ENCODE results near the gene TEX264.

TEX264 gene

DNA sequence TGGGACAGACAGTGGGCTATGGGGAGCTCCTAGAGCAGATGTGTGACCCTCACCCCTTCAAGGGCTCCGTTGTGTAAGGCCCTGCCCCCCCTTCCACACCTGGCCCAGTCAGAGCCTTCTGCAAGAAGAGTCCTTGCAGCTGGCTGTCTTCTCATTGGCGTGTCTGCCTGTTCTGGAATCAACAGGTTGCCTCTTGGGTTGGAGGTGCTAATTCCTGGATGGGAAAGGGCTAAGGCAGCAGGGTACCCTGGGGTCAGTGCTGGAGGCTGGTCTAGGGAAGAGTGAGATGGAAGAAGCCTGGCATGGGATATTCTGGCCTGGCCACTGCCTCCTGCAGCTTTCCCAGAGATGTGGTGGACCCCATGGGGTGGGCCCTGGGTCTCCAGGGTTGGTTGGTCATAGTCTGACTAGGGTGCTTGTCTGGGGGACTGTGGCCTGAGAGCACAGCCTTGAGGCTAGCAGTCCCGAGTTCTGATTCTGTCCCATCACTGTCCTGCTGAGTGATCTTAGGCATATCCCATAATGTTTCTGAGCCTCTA is 5.1 kb downstream of the TEX264 start:
- DNase-seq, result no peak

DNA sequence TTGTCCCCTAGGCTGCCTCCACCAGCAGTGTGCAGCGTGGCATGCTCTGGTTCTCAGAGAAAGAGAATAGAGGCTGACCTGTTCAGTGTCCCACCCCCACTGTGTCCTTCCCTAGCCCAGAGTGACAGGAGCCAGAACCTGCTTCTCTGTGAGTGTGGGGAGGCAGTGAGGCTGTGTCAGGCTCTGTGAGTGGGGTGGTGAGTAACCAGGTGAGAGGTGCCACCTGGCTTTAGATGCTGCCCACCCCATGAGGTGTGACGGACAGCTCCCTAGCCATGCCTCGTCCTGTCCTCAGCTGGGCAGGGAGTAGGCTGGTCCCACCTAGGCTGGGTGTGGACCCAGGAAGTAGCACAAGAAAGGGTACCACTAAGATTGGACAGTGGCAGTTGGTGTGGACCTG is 6.3 kb downstream of the TEX264 start:
- no peak for DNase-seq

DNA sequence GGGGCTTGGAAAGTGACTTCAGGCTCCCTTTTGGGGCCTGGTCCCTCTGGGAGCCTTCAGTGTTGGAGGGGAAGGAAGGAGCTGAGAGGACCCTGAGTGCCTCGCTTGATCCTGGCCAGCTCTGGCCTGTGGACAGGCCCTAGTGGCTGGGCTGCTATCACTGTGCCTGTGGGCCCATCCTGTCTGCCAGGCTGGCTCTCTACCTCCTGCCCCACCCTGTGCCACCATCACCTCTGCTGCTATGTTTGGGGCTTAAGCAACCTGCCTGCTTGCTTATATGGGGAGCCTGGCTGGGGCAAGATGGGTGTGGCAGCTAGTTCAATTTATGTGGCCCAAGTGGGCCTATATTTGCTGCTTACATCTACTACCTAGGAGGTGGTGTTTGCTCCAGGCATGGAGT is 7.1 kb downstream of the TEX264 start:
- no peak for DNase-seq

DNA sequence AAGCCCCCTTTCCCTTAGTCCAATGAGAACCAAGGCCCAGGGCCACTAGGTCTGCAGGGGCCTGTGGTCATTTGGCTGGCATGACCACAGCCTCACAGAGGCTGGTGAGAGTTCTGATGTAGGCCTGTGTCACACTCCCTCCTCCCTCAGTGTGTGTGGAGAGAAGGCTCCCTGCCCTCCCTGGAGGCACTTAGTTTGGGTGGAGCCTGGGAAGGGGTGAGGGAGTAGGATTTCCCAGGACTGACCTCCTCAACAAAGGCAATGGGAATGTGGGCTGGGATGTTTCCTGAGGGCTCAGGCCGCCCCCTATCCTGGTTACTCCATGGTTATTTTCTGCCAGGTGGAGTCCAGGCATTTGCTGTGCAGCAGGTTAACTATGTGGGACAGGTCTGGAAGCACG is 7.6 kb downstream of the TEX264 start:
- DNase-seq, result no peak

DNA sequence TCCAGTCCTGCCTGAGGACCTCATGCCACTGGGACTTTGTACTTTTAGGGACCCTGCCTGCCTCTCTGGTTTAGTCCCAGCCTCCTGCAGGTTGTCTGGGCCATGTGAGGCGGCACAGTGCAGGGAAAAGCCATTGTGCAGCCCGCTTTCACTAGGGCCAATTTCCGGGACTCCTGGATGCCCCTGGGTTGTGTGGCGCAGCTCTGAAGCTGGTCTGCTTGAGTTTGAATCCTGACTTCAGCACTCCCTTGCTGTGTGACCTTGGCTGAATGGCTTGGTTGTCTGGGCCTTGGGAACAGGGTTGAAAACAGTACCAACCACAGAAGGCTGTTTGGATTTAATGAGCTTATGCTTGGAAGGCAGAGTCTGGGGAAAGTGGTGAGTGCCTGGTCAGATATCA is 8.3 kb downstream of the TEX264 start:
- no peak for DNase-seq

DNA sequence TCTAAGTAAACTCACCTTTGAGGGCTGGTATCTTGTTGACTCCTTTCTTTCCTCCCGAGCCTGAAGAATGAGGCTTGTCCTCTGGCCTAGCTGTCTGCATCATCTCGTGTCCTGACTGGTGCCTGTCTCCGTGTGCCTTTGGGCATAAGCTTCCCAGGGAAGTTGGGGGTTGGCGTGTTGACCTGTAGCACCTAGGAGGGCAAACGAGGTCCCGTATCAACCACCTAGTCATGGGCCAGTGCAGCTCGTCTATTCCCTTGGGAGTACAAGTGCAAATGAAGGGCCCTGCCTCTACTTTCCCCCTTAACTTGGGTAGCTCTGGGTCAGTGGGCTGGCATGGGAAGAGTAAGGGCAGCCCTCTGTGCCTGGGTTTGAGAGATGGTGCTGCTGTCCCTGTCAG is 8.7 kb downstream of the TEX264 start:
- no peak for DNase-seq

DNA sequence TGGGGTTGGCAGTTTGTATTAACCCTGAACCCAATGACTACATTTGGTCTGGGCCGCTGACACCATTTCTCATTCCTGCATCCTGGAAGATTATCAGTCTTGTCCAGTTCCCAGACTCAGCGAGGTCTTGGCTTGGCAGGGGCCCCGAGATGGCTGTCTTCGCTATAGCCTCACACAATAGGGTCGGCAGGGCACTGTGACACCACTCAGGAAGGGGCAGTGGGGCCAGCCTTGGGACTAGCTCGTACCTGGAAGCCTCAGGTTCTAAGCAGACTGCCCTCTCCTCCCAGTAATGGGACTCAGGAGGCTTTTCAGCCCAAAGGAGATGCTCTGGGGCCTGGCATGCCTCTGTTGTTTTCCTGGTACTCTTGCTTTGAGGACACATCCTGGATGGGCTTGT is 9.1 kb downstream of the TEX264 start:
- DNase-seq, result no peak

DNA sequence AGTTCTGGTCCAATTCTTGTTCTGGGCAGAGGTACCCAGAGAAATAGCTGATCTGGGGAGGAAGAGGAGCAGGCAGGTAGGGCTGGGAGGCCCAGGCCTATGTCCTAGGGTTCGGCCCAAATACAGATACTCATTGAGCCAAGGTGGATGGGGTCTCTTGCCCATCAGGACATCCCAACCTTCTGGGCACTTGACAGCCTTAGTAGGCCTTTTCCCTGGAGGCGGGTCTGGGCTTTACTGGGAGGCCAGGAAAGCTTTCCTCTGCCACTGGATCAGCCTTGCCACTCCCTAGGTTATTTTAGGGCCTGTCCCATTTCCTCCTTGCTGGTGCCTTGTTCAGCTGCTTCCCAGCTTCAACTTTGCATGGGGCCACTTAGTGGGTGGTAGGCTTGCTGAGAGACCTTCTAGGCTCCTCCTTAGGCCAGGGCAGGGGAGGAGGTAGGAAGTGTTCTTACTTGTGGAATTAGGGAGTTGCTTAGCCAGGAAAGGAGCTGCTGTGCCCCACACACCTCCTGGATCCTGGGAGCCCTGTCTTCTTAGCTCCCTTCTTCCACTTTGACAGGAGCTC is 9.7 kb downstream of the TEX264 start:
- no peak for DNase-seq

DNA sequence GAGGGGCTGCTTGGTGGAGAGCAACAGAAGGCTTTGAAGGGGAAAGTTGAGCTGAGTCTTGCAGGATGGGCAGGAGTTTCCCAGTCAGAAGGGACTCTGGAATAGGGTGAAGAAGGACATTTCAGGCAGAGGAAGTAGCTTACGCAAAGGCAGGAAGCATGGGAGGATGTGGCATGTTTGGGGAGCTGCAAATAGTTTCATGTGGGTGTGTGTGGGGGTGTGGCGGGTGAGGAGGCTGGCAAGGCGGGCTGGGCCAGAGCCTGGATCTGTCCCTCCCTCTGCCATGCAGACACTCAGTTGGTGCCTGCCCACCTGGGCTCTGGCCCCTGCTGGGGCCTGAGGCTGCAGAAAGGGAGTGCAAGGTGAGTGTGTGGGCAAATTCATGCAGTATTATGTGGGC is 10.4 kb downstream of the TEX264 start:
- no peak for DNase-seq

DNA sequence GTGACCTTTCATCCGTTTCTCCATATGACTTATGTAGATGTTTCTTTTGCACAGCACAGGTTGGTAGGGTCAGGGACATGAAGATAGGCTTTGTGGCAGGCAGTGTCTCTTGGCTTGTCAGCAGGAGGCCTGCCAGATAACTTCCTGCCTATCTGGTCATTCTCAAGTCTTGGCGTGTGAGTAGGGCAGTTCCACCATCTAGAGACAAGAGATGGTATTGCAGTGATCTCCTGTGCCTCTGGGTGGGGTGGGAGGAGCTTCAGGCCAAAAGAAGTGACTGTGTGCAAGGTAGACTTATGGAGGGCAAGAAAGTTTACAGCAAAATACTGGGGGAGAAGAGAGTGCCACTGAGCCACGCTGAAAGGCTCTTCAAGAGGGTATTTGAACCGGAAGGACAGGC is 11.0 kb downstream of the TEX264 start:
- peak; percentile 22 for DNase-seq

DNA sequence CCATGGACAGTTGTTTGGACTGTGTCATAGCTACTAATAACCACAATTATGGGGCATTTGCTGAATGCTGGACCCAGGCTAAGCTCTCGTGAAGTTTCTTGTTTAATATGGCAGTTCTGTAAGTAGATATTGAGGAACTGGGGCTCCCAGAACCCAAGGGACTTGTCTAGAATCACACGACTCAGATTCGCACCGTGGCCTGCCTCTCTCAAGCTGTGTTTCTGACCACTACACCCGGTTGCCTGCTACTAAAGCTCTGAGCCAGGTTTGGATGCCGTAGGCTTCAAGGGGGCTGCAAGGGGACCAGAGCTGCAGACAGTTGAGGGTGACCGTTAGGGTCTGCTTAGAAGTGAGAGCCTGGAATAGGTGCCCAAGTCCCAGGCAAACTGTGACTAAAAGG is 11.5 kb downstream of the TEX264 start:
- no peak for DNase-seq

DNA sequence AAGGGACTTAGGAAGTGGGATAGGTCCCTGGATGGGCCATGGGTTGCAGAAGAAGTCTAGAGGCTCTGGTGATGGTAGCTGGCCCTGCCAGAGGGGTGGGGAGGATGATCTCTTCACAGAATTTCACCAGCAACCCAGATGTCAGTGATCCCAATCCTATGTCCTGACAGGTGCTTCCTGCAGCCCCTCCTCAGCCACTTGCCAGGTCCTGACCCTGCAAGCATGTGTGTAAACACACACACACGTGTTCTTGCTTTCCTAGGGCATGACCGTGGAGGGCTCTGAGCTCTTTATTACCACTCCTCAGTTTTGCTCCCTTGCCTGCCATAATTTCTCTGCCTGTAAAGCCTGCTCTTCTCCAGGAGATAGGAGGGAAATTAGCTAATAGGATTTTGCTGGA is 12.5 kb downstream of the TEX264 start:
- no peak for DNase-seq

DNA sequence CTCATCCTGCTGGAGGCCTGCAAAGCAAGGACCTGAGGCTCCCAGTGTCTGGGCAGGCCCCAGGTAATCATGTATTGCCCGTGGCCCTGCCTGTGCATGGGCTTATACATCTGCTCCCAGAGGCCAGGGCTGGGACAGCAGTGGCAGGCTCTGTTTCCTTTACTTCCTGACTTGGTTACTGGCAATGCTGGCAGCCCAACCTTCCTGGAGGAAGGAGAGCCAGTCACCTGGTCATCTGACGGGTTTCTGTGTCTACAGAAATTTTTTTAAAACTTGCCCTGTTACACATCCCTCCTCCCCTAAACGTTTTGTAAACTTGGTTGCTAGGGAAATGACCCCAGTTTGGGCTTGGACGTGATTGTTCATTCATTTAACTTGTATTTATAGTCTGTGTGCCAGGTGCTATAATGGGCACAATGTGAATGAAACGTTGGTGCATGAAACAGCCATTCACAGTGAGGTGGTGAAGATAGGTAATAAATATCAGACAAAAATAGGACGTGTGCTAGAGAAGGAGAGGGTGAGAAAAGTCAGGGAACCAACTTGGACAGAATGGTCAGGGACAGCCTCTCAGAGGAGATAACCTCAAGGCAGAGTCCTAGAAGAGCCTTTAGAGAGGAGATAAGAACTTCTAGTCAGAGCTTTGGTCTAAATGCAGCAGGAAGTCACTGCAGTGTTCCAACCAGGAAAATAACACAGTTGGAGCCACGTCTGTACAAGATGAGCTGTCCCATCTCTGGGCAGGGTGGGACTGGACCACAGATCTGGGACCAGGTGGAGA is 14.1 kb downstream of the TEX264 start:
- no peak for DNase-seq

DNA sequence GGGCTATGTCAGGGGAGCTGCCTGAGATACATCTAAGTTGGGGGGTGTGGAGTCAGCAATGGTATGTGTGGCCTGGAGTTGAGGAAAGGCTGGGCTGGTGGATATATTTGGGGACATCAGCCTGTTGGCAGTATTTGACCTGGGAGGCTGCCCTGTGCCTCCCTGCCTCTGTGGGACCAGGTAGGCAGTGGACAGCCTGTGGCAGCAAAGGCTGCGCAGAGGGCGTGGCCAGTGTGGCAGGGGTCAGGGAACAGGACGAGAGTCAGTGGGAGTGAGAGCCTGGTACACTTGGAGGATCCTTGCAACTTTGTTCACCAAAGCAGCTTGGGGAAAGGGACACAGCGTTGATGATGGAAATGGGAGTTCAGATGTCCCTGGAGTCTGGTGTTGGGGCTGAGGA is 15.0 kb downstream of the TEX264 start:
- DNase-seq, result no peak

DNA sequence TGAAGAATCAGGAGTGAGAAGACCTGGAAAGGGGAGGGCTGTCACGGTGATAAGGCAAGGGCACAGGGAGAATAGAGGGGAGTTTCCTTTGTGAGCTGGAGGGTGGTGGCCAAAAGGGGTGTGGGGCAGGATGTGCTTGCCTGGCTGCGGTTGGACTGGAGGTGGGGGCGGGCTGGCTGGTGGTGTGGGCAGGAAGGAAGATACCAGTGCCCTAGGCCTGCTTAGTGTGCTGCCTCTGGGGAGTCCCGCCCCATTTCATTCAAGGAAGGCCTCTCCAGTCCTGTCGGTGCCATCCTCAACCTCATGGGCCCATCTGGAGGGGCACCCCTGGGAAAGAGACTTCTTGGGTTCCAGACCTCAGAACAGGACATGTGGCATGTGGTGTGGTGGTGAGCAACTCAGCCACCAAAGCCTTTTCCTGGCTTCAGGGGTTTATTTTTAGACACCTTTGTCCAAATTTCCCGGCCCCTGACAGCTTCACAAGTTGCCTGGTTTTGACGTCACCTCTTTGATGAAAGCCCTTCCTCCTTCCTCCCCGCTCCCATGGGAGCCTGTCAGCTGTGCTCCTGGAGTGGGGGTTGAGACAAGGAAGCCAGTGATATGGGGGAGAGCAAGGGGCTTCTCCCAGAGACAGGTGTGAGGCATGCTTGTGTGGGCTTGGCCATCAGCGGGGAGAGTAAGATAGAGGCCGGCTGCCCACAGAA is 15.6 kb downstream of the TEX264 start:
- DNase-seq, result no peak

DNA sequence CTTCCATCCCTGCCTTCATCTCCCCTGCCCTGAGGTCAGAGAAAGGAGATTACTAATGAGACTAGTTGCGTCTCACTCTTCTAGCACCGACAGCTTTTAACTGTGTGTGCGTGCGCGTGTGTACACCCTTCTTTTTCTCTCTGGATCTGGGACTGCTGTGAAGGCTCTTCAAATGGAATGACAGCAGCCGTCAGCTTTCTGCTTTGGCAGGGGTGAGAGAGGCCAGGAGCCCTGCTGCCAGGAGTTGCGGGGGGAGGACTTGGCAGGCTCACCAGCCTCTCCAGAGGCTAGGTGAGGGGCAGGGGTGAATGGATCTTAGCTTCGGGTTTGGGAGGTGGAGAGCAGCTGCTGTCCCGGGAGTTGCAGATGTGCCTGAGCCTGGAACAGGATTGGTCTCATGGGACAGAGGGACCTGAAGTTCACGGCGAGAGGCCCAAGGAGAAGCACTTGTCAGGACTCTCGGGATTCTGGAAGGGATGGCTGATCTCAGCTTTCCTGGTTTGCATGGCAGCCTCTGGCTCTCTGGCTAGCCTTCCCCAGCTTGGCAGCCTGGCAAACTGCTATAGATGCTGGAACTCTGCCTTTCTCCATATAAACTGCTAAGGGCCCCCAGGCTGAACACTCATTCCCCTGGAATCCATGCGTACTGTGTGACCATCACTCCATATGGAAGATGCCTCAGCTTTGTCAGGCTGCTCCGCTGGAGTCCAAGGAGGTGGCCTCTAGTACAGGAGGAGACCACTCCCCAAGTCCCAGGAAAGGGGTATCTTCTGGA is 16.6 kb downstream of the TEX264 start:
- no peak for DNase-seq

DNA sequence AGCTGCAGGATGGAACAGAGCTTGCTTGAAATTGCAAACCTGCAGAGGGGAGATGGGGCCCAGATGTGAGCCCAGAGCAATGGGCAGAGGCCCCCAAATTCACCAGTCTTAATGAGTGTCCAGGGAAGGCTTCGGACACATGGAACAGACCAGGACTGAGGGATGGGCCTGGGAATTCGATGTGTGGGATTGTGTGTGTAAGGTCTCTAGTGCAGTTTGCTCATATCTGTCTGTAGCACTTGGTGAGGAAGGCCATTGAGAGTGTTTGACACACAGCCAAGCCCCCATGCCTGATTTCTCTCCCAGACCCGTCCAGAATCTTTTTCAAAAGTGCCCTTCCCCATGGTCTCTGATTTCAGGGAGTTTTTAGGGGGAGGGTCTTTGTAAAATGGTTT is 17.2 kb downstream of the TEX264 start:
- DNase-seq, result no peak

DNA sequence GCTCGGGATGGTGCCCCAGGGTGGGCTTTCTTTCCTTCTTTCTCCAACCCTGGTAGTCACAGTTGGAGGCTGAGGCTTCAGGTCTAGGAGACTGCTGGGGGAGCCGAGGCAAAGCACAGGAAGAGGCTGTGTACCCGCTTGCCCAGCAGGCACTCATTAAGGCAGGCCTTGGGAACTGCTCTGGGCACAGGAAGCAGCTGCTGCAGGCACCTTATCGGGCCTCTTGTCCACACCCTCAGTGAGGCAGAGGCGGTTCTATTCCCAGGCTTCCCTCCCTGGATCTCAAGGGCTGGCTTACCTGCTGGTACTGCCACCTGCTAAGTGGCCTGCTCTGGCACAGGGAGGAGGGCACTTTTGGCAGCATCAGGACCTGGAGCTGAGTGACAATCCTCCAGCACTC is 20.0 kb downstream of the TEX264 start:
- DNase-seq, result no peak

DNA sequence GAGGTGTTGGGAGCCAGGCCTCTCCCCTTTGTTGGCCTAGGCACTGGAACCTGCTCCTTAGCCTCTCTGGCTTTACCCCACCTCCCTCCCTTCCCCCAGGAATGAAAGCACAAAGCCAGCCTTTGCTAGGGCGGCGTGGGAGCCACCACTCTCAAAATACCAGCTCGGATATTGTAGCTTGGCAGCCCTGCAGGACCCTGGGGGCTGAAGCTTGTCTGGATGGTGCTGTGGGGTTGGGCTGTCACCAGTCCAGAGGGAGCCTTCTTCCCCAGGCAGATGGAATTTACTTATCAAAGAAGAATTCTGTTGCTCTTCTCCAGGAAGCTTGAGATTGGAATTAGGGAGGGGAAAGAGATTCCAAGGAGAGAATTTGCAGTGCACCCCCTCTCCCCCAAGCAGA is 20.9 kb downstream of the TEX264 start:
- no peak for DNase-seq

DNA sequence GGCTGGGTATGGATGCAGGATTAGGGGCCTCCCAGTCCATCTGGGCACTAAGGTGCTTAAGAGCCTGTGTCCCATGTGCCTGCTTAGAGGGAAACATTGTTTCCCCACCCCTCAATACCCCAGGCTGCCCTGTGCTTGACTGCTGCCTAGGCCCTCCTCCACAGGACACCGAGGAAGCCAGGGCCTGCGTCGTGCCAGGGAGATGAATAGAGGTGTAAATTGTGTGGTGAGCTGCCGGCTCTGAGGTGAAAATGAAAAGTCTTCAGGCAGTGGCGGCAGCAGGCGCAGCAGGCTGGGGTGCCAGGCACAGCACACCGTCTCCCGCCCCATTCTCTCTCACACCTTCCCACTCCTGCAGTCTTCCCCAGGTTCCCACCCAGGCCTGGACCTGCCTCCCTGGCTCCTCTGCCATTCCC is 21.9 kb downstream of the TEX264 start:
- no peak for DNase-seq

DNA sequence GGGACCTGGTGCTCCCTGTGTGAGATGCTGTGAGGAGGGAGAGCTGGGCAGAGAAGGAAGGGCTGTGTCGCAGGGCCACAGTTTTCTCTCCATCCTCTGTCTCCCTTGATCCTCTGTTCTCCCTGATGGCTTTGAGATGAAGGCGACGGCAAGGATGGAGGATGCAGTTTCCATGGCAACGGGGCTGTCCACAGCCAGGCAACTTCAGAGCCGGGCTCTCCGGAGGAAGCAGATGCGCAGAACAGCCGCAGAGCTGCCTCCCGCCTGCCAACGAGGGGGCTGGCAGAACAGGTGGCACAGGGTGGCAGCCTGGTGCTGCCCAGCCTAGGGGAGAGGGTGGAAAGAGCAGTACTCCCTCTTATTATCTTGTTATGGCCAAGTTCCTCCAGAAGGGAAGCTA is 25.9 kb downstream of the TEX264 start:
- no peak for DNase-seq

DNA sequence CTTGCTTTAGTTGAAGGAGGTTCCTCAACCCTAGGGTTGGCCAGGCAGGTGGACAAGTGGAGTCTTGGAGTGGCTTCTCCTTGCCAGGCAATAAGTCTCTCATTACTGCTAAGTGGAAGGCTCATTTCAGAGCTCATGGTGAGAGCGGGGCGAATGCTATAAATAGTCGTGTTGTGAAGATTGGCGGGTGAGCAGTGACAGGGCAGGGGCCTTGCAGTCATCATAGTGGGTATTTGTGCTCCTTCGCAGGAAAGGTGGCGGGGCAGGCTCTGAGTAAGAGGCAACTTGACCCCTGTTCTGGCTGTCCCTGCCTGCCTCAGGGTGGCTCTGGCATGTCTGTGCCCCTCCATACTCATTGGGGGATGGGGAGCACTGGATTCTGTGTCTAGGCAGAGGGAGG is 27.2 kb downstream of the TEX264 start:
- DNase-seq, result no peak

DNA sequence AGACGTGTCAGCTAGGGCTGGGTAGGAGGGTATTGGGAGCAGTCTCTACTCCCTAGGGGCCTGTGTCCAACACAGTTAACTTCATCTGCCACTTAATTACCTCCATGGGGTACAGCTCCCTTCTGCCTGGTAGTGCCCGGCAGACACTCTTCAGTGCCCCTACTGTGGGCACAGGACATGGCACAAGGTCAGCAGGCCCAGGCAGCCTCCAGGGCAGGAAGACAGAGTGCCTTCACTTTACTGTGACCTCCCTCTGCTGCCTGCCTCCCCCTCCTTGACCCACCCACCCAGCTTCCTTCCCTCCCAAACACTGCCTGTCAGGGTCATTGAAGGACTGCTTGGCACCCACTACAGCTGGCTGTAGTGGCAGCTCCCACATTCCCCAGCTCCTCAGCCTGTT is 29.4 kb downstream of the TEX264 start:
- DNase-seq, result no peak

Data from NCI-H1694 treated with DMSO at 0.1 percent for 48 hours (cell line).